Hematopoietic multipotent progenitor cell treated with erythropoietin and hydrocortisone succinate and interleukin-3 and kit ligand, for 6 days (in vitro differentiated cells): ENCODE data around the gene TSPAN32.
"Not testable (repeated sequence)": the region's sequence is repeated elsewhere in the genome, so short reads cannot be mapped to it uniquely, and the experiment has no call there.

Source experiments
- DNase-seq: peaks from one replicate; pipeline ENCODE4 v3.0.0-alpha.2; 2015

The TSPAN32 gene

DNA sequence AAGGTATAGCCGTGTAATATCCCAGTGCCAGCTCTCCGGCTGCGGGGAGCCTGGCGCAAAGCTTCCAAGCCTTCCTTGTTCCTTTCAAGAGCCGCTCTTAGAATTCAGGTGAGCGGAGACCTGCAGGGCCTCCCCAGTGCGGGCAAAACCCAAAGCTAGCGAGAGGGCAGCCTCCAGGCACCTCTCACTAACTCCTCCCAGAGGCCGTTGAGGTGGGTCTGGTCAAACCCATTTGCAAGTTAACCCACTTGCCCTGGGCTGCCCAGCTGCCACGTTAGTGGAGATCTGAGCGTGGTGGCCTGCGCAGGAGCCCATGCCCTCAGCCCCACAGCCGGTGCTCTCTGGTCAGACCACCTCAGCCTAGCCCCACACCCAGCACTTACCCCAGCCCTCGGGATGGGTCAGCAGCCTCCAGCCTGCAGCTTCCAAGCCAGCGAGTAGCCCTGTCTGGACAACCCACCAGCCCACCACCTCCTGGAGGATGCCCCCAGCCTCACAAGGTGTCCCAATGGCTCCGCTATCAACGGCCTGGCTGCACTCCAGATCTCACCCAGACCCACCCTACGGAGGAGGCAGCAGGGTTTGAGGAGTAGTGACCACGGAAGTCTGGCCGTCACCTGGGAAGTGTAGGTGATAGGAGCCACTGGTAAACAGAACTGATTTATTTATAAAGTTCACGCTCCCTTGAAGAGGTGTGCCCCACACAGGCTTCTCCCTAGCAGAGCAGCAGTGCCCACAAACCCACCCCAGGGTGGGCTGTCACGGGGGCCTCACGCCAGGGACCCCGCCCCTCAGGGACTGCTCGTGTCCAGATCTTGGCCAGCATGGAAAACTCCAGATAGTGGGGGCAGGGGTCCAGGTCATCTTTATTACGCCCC lies 33.7 kb upstream of the TSPAN32 start:
- no peak for DNase-seq

DNA sequence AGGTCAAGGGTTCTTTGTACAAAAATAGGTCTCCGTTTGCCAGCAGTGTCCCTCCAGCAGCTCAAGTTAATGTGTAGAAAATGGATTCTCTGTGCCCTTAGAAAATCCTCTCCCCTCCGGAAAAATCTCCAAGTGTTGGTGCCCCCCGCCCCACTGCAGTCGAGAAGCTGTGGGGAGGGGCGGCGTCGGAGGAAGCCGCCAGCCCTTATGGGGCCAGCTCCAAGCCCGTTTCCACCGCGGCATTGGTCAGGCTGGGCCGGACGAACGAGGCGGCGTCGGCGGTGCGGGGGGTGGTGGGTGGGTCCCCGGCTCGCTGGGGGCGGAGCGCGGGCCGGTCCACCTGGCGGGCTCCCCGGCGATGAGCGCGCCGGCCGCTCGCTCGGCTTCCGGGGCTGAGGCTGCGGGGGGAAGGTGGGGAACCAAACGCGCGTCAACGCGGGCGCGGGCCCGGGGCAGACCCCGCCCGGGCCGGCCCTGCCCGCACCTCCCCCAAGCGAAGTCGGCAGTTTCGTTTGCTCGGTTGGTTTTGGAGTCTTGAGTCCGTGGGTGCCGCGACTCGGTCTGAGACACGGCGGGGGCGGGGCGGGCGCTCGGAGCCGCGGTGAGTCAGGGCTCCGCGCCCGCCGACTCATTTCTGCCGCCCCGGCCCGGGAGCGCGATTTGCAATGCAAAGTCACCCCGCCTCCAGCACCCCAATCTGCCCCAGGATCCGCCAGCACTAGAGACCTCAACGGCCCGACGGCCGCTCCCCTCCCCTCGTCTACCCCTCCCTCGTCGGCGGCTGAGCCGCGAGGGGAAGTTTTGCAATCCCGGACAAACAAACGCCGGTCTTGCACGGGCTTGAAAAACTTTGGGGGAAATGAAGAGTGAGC lies 32.8 kb upstream of the TSPAN32 start:
- peak; percentile 70 for DNase-seq

DNA sequence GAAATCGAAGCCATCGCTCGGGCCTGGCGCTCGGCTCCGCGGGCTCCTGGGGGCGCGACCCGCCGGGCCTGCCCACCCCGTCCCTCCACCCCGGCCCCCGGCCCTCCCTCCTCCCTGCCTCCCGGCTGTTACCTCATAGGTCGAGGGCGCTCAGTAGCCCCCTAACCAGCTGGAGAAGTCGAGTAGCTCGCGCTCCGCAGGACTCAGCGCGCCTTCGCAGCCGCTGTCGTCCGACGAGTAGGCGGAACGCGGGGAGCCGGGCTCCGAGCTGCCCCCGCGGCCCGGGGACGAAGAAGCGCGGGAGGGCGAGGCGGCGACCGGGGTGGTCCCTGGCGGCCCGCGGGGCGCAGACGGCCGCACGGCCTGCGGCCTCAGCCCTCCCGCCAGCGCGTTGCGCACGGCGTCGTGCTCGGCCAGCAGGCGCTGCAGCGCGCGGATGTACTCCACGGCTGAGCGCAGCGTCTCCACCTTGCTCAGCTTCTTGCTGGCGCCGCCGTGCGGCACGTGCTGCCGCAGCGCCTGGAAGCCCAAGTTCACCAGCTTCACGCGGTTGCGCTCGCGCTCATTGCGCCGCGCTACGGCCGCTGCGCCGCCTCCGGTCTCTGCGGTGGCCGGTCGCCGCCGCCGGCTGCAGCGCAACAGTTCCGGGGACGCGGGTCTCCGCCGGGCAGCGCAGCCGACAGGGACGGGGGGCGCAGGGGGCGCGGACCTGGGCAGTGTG lies 32.1 kb upstream of the TSPAN32 start:
- peak; percentile 70 for DNase-seq

DNA sequence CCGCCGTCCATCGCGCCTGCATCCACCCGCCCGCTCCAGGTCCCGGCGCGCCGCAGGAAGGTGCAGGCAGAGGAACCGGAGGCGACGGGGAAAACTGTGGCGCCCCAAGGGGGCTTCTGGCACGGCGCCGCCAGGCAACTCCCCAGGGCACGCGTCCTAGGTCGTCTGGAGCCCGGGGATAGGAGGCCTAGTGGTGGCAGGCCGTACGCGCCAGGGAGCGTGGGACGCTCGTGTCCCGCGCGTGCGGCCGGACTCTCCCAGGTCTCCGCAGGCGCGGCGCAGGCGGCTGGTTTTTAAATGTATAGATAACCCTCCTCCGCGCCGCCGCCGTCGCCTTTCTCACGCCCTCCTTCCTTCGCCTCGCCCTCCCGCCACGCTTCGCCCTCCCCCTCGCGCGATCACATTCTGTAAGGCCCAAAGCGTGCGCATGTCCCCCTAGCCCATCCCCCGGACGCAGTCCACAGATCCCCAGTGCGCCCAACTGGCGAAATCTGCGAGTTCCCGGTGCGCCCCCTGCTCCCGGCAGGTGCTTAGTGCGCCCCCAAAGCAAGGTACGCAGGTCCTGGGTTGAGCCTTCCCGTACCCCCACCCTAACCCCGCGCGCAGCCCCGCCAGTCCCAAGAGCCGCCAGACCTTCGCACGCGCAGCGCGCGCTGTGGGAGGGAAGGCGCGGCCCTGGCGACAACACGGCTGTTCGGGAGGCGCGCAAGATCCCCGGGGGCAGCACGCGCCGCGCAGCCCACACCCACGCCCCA lies 31.3 kb upstream of the TSPAN32 start, which contains the start of gene ASCL2:
Gene ASCL2 (minus strand): TSS at position 267 of the 755 bp plus-strand sequence. CDS start 256 bp downstream, at position 11.
- peak; percentile 42 for DNase-seq

DNA sequence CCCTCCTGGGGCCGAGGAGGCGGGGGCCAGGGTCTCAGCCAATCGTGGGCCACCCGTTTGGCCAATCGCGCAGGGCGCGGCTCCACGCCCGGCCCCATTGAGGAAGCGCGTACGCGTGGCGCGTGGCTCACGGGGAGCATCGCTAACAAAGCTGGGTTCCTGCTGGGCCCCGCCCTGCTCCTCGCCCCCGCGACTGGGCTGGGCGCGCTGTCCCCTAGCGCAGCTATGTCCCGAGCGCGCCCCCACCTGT lies 30.8 kb upstream of the TSPAN32 start:
- peak; percentile 39 for DNase-seq

DNA sequence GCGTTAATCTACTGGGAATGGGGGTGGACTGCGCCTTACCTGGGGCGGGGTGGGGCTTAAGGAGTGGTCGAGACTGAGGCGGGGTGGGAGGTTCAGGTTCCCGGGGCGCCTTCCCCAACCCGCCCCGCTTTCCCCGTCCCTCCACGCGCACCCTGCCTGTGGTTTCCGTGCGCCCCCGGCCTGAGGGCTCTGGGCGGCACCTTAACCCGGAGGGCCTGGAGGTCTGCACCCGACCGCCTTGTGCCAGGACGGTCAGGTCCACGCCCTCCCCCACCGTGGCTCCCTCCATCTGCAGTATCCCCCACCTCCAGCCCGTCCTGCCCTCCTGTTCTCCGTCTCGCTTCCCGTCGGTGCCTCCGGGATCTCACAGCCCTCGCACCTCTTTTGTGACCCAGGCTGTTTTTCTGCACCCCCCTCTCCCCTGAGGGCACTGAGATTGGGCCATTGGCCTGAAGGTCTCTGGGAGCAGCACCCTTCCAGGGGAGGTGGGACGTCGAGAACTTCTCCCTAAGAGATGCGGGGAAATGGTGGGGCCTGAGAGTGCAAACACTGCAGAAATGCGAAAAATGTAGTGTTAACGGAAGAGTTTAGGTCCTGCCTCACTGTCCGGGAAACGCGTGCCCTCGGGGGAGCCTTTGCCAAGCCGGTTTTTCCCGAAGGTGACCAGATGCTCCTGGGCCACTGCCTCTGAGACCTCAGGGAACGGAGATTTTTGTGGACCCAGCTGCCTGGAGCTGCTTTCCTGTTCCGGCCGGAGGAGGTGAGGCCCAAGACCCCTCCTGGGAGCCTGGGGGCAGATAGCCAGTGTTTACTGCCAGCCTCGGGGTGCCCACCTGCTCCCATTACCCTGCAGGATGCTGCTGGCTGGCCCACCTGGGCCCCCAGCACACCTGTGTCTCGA lies 30.2 kb upstream of the TSPAN32 start:
- no peak for DNase-seq

DNA sequence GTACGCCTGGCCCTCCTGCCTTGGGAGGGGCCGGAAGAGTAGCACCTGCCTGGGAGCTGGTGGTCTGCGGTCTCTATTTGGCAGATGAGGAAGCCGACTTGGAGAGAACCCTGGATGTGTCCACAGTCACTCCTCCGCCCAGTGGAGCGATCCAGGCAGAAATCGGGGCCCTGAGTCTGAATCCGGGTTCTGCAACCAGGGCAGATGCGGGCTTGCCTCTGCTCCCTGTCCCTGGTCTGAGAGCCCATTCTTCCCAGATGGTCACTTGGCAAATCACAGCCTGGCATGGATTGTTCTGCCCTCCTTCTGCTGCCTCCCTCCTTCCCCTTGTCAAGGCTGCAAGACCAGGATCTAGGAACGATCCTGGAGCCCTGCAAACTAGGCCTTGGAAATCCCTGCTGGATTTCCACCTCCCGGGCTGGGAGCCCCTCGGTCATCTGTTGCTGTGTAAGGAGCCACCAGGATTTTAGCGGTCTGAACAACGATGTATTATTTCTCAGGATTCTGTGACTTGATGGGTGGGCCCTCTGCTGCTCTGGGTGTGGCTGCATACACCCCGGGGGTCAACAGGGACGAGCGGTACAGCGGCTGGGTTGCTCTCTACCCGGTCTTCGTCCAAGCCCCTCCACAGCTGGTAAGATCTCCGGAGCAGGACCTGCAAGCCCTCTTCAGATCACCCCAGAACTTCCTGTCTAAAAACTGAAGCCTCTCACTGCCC lies 29.4 kb upstream of the TSPAN32 start:
- DNase-seq, result no peak

DNA sequence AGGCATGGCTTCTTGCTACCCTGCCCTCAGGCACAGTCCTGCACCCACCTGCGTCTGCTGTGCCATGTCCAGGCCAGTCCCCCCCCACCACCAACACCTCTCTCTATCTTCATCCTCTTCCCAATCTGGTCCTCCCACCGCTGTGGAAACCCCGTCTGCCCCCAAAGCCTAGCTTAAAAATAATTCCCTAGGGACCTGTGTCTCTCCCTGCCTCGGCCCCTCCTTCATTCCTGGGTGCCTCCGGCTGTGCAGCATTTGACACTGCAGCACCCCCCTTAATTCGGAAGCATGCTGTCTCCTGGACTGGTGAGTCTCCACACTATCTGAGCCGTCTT lies 28.9 kb upstream of the TSPAN32 start:
- DNase-seq, result no peak

DNA sequence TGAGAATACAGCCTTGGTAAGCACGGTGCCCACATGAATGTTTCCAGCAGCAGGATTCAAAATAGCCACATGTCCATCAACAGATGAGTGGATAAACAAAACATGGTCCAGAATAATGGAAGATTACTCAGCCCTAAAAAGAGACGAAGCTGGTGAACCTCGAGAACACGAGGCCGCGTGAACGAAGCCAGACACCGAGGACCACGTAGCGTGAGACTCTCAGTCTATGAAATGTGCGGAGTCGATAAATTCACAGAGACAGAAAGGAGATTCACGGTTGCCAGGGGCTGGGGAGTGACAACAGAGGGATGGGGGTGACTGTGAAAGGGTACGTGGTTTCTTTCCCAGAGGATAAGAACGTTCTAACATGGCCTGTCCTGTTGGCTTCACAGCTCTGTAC lies 28.5 kb upstream of the TSPAN32 start:
- no peak for DNase-seq

DNA sequence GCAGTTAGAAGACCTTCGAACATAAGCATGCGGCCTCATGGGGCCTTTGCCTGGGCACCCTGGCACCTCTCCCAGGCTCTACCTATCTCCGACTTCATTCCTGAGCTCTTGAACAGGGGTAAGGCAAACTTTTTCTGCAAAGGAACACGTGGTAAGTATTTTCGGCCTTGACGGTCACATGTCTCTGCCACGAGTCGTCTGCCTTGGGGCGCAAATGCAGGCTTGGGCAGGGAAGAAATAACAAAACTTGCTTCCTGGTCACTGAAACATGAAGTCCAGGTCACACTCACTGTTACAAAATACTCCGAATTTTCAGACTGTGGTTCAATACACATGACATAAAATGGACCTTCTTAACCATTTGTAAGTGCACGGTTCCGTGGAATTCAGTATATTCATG lies 28.0 kb upstream of the TSPAN32 start:
- DNase-seq, result no peak

DNA sequence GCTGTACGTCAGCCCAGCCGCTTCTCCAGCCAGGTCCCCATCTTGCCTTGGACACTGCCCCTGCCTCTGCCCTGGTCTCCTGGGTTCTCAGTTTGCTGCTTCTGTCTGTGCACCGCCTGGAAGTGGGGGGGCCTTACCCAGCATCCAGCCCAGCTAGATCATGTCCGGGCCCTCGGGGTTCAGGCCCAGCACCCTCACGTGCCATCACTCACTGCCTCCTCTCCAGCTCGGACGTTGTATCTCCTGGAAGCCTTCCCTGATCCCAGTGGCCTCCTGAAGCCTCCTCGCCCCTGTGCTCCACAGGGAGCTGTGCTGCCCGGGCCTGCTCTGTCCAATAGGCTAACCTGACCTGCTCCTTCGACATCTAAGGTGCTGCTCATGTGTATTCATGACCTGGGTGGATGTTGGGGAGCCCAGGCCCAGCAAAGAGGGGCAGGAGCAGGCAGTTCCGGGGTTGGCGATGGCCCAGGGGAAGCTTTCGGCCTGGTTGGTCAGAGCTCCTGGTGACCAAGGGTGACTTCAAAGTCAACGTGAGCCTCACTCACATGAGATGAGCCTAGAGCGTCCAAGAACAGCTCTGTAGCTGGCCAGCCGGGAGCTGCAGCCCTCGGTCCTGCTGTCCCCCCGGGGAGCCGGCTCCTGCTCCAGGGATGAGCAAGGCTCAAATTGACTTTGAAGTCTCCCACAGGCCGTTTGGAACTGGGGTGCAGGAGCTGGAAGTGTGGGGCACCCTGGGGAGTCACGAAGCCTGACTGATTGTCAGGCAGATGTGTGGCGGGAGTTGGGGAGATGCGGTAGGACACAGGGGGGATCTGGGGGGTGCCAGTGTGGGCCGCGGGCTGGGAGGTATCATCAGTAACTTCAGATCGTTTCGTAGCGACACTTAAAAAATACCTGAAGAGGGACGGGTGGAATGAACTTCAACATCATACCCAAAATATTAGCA lies 26.2 kb upstream of the TSPAN32 start:
- DNase-seq, result no peak

DNA sequence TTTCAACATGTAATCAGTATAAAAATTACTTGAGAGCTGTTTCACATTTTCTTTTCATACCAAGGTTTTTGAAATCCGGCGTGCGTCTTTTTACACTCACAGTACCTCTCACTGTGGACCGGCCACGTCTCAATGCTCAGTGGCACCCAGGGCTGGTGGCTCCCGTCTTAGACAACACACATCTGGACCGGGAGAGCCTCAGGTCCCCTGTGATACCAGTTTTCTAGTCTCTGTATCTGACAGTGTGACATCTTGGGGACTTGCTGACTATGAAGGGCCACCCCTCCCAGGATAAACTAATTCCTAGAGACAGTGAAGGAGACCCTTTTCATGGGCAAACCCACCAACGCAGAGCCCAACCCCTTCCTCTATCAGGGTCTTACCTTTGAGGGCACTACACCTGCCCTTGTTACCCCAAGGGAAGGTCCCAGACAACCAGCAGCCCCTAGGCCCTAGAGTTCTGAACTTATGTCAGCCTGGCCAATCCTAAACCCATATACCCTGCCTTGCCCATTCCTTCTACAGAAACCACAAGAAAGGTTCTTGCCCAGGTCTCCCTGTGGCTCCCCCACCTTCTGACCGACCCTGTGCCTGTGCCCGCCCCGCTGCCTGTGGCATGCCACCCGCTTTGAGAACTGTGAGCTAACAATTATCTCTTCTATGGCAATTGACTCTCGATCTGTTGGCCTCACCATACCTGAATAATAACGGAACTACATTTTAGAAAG lies 25.4 kb upstream of the TSPAN32 start:
- DNase-seq, result no peak

DNA sequence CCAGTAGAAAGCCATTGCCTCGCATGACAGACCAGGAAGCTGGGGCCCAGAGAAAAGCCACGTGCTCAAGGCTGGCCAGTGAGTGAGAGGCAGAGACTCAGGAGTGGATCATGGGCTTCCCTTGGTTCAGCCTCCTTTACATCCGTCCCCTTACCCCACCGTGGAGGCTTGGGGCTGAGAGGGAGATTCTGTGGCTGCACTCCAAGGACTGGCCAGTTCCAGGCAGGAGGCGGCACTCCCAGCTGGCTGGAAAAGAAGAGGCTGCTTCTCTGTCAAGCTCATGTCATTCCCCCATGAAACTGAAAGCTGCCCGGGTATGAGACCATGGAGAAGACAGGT lies 24.8 kb upstream of the TSPAN32 start:
- no peak for DNase-seq

DNA sequence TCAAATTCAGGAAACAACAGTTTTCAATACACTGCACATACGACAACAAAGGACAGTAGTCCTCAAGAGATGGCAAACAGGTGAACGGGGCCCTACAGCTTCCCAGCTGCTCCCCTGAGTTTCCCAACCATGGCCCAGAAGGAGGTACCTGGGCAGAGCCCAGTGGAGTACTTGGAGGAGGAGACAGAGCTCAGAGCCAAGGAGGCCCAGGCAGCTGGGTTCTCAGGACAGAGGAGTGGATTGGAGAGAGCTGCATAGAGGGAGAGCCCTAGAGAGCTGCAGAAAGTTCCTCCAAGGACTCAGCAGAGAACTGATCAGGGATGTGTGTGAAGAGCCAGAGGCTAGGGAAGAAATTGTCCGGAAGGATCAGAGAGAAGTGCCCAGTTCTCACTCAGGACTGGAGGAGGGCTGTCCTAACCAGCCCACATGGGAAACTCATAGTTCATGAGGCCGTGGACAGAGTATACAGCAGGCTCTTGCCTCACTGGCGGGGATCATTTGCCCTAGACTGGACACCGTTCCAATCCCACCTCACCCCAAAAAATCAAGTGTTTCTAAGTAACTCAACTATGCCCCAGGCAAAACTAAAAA lies 23.8 kb upstream of the TSPAN32 start:
- no peak for DNase-seq

DNA sequence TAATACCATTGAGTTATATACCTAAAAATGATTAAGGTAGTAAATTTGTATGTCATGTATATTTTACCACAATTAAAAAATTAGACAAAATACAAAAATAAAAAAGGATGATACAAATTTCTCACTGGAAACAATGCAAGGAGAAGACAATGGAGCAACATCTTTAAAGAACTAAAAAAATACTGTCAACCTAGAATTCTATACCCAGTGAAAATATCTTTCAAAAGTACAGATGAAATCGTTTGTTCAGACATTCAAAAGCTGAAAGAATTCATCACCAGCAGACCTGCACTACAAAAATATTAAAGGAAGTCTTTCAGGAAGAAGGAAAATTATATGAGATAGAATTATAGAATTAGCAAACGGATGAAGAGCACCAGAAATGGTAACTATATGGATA lies 21.6 kb upstream of the TSPAN32 start:
- DNase-seq, result no peak

DNA sequence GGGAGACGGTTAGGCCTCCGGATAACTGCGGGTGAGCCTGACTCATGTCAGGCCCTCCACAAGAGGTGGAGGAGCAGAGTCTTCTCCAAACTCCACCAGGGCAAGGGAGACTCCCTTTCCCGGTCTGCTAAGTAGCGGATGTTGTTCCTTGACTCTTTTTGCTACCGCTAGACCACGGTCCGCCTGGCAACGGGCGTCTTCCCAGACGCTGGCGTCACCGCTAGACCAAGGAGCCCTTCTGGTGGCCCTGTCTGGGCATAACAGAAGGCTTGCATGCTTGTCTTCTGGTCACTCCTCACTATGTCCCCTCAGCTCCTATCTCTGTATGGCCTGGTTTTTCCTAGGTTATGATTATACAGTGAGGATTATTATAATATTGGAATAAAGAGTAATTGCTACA lies 15.5 kb upstream of the TSPAN32 start:
- DNase-seq, result not testable (repeated sequence)

DNA sequence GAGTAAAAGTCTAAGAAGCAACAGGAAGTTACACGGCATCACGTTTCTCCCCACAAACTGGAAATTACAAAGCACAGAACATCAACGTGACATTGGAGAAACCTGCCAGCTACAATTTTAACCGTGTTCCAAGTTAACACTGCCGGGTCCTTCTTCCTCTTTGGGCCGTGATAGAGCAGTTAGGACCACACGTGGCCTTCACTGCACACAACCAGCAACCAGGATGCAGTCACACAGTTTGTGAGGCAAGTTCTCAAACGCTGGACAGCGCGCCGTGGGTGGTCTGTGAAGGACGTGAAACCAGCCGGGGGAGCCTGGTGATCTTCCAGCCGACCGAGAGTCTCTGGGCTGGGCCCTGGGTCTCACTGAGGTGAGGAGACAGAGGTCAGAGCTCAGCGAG lies 14.7 kb upstream of the TSPAN32 start:
- DNase-seq, result no peak

DNA sequence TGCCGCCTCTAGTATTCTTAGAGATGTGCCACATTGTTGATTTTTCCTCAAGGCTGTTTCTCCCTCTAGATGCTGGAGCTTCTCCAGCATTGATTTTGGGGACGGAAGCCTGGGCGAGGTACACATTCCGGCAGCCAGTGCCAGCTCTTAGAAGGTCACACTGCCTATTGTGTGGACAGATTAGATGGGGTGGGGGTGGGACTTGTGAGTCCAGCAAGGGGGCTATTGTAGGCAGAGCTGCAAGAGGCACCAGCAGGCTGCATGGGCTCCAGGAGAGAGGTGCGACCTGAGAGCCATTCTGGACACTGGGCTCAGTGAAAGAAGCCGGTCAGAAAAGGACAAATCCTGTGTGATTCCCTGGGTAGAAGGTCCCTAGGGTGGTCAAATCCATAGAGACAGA lies 12.5 kb upstream of the TSPAN32 start:
- DNase-seq, result no peak

DNA sequence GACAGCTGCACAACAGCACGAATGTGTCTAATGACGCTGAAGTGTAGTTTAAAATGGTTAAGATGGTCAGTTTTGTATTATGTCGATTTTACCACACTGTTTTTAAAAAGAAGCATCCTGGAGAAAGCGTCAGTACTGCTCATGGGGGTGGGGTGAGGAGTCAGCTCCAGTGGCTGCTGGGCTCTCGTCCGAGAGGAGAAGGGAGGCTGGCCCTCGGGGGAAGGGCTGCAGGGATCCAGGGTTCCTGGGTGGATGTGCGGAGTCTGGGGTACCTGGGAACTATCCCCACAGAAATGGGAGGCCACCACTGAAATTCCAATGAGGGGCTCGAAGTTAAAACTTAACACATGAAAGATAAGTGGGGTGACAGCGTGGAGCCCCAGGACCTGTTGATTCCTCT lies 12.0 kb upstream of the TSPAN32 start:
- no peak for DNase-seq
